DMS53 (cell line): ENCODE results near the gene PPM1F.
"Not testable (repeated sequence)": the region's sequence is repeated elsewhere in the genome, so short reads cannot be mapped to it uniquely, and the experiment has no call there.

ENCODE experiments used
- DNase-seq: peaks from one replicate; lab custom pipeline; 2025; lab: John Stamatoyannopoulos, UW

PPM1F gene

GRCh38 chr22:21889251-21889990 is 63.2 kb downstream of the PPM1F start:
- no peak for DNase-seq

- DNase-seq: no peak
These were observed 64.8 kb downstream of the PPM1F start for GRCh38 chr22:21887841-21888240.

- not testable (repeated sequence) for DNase-seq
These were observed 68.7 kb downstream of the PPM1F start for GRCh38 chr22:21883930-21884329.

GRCh38 chr22:21882754-21883333 is 69.8 kb downstream of the PPM1F start:
- DNase-seq: not testable (repeated sequence)

GRCh38 chr22:21881841-21882753 is 70.6 kb downstream of the PPM1F start:
- no peak for DNase-seq

- no peak for DNase-seq
These were observed 76.0 kb downstream of the PPM1F start for GRCh38 chr22:21876486-21877176.

- DNase-seq: not testable (repeated sequence)
These were observed 77.7 kb downstream of the PPM1F start for GRCh38 chr22:21874953-21875352.

GRCh38 chr22:21873619-21874018 is 79.0 kb downstream of the PPM1F start:
- DNase-seq: no peak

DNA sequence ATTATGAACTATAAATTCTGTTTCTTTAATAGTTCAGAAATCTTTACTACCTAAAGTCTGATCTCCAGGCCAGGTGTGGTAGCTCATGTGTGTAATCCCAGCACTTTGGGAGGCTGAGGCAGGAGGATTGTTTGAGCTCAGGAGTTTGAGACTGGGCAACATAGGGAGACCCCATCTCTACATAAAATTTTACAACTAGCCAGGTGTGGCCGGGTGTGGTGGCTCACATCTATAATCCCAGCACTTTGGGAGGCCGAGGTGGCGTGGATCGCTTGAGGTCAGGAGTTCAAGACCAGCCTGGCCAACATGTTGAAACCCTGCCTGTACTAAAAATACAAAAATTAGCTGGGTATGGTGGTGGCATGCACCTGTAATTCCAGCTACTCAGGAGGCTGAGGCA is 79.9 kb downstream of the PPM1F start:
- DNase-seq: not testable (repeated sequence)
